HG03039 (cell line): ENCODE data around the gene LSMEM2.
"Not testable (repeated sequence)": the region's sequence is repeated elsewhere in the genome, so short reads cannot be mapped to it uniquely, and the experiment has no call there.

Experiments used
- ATAC-seq: cut with Tn5 transposase; IDR thresholded peaks from one replicate; pipeline ENCODE4 v1.9.1; 2021; ENCODE audit warnings: mild to moderate bottlenecking, moderate library complexity; ENCODE audit not compliant: unreplicated experiment

LSMEM2 gene

GRCh38 chr3:50297384-50297775 is 18.5 kb downstream of the LSMEM2 start:
- ATAC-seq: no peak

GRCh38 chr3:50297896-50298725 is 19.2 kb downstream of the LSMEM2 start:
- no peak for ATAC-seq

GRCh38 chr3:50298836-50299637 is 20.1 kb downstream of the LSMEM2 start, which contains the start of the genes HYAL3 and NAA80:
TSS of gene HYAL3 (minus strand) at chr3:50299405. CDS start at chr3:50295602, 3,803 bp downstream.
TSS of gene NAA80 (minus strand) at chr3:50299405. CDS start at chr3:50297463, 1,942 bp downstream.
- peak; percentile 77 for ATAC-seq

- no peak for ATAC-seq
Observed at GRCh38 chr3:50299638-50299928, 20.7 kb downstream of the LSMEM2 start.

- no peak for ATAC-seq
Observed at GRCh38 chr3:50299929-50300680, 21.2 kb downstream of the LSMEM2 start.

- ATAC-seq: no peak
Observed at GRCh38 chr3:50300681-50301254, 21.9 kb downstream of the LSMEM2 start.

- ATAC-seq: no peak
Observed at GRCh38 chr3:50302095-50303012, 23.5 kb downstream of the LSMEM2 start.

- no peak for ATAC-seq
Observed at GRCh38 chr3:50303013-50303815, 24.3 kb downstream of the LSMEM2 start, which contains the start of gene HYAL1. TSS of gene HYAL1 (minus strand) at chr3:50303574. CDS start at chr3:50302956, 618 bp downstream.

GRCh38 chr3:50304601-50305000 is 25.7 kb downstream of the LSMEM2 start:
- ATAC-seq: no peak

GRCh38 chr3:50312041-50312440 is 33.2 kb downstream of the LSMEM2 start:
- ATAC-seq: not testable (repeated sequence)

GRCh38 chr3:50314342-50314741 is 35.5 kb downstream of the LSMEM2 start:
- no peak for ATAC-seq

GRCh38 chr3:50314816-50315215 is 35.9 kb downstream of the LSMEM2 start:
- ATAC-seq: no peak

GRCh38 chr3:50316657-50317242 is 37.9 kb downstream of the LSMEM2 start:
- no peak for ATAC-seq

GRCh38 chr3:50317300-50317699 is 38.4 kb downstream of the LSMEM2 start:
- no peak for ATAC-seq

GRCh38 chr3:50318163-50318562 is 39.3 kb downstream of the LSMEM2 start:
- ATAC-seq: no peak

- ATAC-seq: no peak
Observed at GRCh38 chr3:50318615-50319014, 39.7 kb downstream of the LSMEM2 start.

GRCh38 chr3:50319181-50319893 is 40.5 kb downstream of the LSMEM2 start:
- ATAC-seq: no peak
